ENCODE results near the gene TSC22D2. TPM values are rescaled to one million over a fixed set of nuclear protein-coding genes. Genes with fewer than 3 reads are reported as not detected.

Gene TSC22D2
- total RNA-seq, 1 donor from 2014 or later: 15.9 TPM

GRCh38 chr3:150379469-150379868 is 28.6 kb upstream of the TSC22D2 start:
- no peak for DNase-seq
- intact Hi-C loops (cut with DNase I): no loop called here
- no peak for ATAC-seq (ENCODE audit: poor library complexity)

DNA sequence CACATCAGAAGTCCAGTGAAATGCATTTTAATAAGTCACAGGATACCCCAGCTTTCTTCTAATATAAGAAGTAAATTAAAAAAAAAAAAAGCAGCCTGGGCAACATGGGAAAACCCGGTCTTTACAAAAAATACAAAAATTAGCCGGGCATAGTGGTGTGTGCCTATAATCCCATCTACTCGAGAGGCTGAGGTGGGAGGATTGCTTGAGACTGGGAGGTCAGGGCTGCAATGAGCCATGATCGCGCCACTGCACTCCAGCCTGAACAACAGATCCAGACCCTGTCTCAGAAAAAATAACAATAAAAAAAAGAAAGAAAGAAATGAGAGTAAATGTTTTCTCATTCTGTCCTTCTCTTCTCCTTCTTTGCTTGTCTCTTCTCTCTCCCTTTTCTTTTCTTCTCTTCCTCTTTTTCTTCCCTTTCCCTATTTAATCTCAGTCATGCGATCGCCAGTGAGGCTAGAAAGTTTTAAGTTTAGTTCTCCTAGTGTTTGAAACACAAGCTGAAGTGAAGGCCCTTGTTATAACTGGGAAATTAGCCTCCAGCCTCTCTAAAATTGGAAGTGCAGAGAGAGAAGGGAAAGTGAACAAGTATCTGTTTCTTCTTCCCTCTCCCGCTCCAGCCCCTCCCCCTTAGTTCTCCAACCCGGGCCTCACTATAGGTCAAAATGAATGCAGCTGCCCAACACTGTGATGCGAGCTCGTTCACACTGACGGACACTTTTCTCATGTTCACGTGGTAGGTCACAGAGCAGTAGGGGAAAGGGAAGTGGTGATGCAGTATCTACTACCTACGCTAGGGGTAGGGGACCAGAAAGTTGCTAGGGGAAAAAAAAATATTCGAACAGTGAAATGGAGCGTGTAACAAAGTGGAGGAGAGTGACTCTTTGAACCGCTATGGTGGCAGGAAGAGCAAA is 23.5 kb upstream of the TSC22D2 start:
- DNase-seq: no peak
- intact Hi-C loops (cut with DNase I): no loop called here
- ATAC-seq (ENCODE audit: poor library complexity): peak; percentile 62

DNA sequence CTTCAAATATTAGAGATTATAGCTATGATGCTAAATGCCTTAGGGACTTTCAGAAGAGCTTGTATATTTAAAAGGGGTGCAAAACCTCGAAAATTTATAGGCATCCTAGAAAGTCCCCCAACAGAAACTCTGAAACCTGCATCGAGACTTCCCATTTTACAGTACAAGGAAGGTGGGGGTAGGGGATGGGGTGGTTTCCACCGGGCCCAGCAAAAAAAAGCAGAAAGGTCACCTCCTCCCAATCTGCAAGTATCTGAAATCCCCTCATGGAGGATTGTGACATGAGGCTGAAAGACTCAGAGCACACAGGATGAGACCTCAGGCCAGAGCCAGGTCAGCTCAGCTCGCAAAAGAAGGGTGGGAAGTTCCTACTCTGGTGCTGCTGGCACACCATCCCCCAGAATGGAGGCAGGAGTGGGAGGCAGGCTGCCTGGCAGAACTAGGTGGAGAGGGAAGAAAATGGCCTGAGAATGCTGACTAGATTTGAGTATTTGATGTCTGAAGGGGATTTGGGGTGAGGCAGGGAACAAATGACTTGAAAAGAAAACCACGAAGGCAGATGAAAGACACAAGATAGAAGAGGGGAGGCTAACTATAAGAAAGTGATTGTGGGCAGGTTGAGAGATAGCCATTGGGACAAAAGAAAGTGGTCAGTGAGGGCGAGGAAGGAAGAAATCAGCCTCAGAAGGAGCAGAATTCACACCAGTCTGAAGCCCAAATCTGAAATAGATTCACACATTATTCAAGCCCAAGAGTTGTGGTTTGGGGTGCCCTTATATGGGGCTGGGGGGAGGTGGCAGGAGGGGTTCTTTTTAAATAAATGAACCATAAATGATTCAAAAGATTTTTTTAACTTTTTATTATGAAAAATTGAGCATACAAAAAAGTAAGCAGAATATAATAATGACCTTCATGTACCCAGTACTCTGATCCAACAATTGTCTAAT is 22.5 kb upstream of the TSC22D2 start:
- DNase-seq: no peak
- no peak for ATAC-seq (ENCODE audit: poor library complexity)
- intact Hi-C loops (cut with DNase I): no loop called here

DNA sequence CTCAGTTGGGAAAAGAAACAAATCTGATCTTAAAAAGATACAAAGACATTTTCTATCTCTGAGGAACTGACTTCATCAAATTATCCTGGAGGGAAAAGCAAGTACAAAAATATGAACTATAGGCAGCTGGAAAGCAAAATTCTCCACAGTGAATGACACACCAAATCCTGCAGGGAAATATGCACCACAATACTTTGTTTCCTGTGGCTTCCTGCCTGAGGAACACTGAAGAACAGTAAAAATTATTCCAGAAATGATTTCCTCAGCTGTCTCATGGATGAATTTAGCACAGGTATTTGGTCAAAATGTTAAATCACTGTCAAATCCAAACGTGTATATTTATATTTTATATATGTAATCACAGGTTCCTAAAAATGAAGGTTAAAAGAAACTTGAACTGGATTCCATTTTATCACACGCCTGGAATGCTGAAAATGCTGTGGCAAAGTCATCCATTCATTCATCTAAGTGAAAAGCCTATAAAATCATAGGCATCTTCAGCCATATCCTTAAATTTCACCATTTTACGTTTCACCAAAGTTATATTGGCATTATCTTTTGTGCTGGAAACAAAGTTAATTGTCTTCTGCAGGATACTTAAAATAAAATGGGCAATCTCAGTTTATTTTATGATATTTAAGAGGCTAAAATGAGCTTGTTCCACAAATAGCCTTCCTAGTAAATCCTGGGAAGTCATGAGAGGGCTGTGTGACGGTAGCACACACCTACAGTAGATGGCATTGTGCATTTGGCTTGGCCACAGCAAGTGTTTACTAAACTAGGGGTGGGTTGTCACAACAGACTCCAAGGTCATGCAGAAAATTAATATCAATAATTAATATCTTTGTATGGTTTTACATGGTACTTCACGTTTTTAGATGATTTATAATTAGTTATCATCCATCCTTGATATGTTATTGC is 19.3 kb upstream of the TSC22D2 start:
- ATAC-seq (ENCODE audit: poor library complexity) (no peak), DNase-seq (no peak)
- intact Hi-C loops (cut with DNase I): no loop called here

DNA sequence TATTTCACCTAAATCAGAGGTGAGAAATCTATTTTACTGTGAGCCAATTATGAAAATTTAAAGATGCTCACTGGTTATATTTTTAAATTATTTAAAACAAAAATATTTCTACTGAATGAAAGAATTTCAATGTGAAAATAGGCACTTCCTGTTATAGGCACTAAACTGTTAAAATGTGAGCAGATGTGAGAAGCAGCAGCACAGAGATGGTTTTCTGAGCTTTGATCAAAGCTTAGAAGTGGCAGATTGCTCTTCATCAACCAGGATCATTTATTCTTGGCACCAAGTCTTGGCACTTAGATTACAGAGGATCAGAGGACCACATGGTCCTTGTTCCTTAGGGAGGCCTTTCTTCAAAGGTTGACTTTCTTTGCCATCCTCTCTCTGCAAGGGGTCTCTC is 18.0 kb upstream of the TSC22D2 start:
- intact Hi-C loops (cut with DNase I): no loop called here
- ATAC-seq (ENCODE audit: poor library complexity): no peak
- no peak for DNase-seq

DNA sequence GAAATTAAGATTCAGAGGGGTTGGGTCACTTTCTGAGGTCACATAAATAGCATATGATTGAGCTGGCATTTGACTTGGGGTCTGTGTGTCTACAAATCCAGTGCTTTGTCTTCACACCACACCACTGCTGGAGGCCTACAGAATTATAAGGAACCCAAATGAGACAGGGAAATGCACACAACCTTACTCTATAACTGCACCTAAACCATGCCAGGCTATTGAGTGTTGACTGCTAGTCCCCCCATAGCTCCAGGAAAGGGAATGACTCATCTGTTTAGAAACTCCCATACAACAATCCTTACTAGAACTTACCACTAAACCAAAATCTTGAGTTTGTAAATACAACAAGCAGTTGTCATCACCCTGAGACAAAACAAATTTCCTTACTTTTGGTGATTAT is 16.9 kb upstream of the TSC22D2 start:
- DNase-seq (no peak), ATAC-seq (ENCODE audit: poor library complexity) (no peak)
- intact Hi-C loops (cut with DNase I): no loop called here

- ATAC-seq (ENCODE audit: poor library complexity) (no peak), DNase-seq (no peak)
- intact Hi-C loops (cut with DNase I): no loop called here
Observed at GRCh38 chr3:150393745-150394144, 14.4 kb upstream of the TSC22D2 start.

GRCh38 chr3:150394606-150395005 is 13.5 kb upstream of the TSC22D2 start:
- intact Hi-C loops (cut with DNase I): no loop called here
- no peak for ATAC-seq (ENCODE audit: poor library complexity)
- no peak for DNase-seq

GRCh38 chr3:150396491-150396890 is 11.6 kb upstream of the TSC22D2 start:
- intact Hi-C loops (cut with DNase I): no loop called here
- ATAC-seq (ENCODE audit: poor library complexity): no peak

GRCh38 chr3:150396956-150397550 is 11.0 kb upstream of the TSC22D2 start:
- no peak for ATAC-seq (ENCODE audit: poor library complexity)
- intact Hi-C loops (cut with DNase I): no loop called here
- no peak for DNase-seq

More at GRCh38 chr3:150396491-150396890, 11.6 kb upstream of the TSC22D2 start:
- no peak for DNase-seq

GRCh38 chr3:150399060-150399459 is 9.0 kb upstream of the TSC22D2 start:
- DNase-seq (no peak), ATAC-seq (ENCODE audit: poor library complexity) (no peak)
- intact Hi-C loops (cut with DNase I): no loop called here

DNA sequence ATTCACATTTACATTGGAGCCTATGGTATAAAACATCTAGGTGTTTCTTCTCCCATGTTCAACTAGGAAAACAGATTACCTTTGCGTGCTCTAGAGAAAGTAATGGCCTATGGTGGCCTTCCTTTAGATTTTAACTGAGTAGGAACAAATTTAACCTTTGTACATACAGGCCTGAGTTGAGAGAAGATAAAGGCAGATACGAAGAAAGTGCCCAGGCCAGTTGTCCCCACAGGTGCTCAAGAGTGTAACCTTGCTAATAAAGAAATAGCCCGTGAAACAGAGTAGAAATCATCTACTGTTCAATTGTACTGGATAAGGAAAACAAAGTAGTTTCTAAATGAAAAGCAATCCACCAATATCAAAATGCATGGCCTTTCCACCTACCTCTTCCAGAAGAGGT is 6.8 kb upstream of the TSC22D2 start:
- ATAC-seq (ENCODE audit: poor library complexity): no peak
- no peak for DNase-seq
- intact Hi-C loops (cut with DNase I): no loop called here

GRCh38 chr3:150402217-150402616 is 5.9 kb upstream of the TSC22D2 start:
- intact Hi-C loops (cut with DNase I): no loop called here
- DNase-seq (no peak), ATAC-seq (ENCODE audit: poor library complexity) (no peak)

DNA sequence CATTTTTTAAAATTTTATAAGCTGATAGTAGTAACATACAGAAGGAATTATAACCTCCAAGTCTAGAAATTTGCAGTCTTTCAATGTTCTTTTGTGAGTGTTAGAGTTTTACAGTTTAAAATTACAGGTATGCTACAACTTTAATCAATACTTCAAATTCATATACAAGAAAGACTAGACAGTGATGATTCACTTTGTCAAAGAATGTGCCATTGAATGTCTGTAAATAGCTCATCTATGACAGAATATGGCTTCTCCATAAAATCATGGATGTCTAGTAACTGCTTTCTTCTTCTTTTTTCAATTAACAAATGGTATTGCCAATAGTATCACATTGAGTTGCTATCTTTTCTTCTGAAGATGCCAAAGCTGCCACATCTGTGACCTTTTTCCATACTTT is 4.1 kb upstream of the TSC22D2 start:
- intact Hi-C loops (cut with DNase I): no loop called here

DNA sequence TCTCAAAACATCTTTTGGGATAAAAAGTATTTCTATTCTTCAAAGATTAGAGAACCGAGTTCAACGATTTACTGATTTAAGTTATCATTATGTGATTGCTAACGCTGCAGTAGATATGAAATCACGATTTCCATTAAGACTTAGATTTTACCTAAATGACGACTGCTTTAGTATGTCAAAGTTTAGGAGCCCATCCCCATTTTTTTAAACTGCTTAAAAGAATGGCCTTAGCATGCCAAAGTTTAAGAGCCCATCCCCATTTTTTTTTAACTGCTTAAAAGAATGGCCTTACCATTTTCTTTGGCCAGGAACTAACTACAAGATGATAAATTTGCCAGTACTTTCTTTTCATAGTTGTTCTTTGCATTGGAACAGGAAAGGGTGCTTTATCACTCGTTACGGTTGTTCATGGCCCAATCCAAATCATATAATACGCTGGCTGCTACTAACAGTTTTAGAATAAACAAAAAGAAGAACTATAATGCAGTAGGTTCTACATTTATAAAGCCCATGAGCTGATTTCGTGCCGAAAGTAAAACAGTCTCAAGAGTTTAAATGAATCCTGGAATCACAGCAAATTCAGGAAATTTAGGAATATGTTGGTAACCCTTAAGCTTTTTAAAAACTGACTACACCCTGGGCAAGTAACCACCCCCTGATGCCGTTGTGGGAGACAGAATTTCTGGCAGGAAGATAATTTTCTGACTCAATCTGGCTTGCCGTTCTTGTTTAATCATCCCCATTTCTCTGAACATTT is 869 bp upstream of the TSC22D2 start:
- DNase-seq (no peak), ATAC-seq (ENCODE audit: poor library complexity) (no peak)
- intact Hi-C loops (cut with DNase I): loop anchor here (2.0 kb wide), 1 partner anchor 34 kb away; no protein-coding TSS in a partner anchor

More for the DNA sequence above, 4.1 kb upstream of the TSC22D2 start:
- no peak for DNase-seq
- no peak for ATAC-seq (ENCODE audit: poor library complexity)

GRCh38 chr3:150407808-150408220 is 284 bp upstream of the TSC22D2 start:
- ATAC-seq (ENCODE audit: poor library complexity) (no peak), DNase-seq (no peak)
- intact Hi-C loops (cut with DNase I): loop anchor here (2.0 kb wide), 1 partner anchor 35 kb away; no protein-coding TSS in a partner anchor

GRCh38 chr3:150409125-150409511 is 1.0 kb downstream of the TSC22D2 start:
- ATAC-seq (ENCODE audit: poor library complexity) (peak; percentile 0), DNase-seq (no peak)
- intact Hi-C loops (cut with DNase I): no loop called here

Measured in Right ventricle myocardium superior (tissue), 1 donor.